Inflammatory macrophage treated with lipopolysaccharide for 4 hours (primary cell): ENCODE data around the gene PSMD1.
"Not testable (repeated sequence)": the region's sequence is repeated elsewhere in the genome, so short reads cannot be mapped to it uniquely, and the experiment has no call there.

Experiments
- DNase-seq: peaks from one replicate; pipeline ENCODE4 v3.0.0-alpha.2; 2020

Gene PSMD1

DNA sequence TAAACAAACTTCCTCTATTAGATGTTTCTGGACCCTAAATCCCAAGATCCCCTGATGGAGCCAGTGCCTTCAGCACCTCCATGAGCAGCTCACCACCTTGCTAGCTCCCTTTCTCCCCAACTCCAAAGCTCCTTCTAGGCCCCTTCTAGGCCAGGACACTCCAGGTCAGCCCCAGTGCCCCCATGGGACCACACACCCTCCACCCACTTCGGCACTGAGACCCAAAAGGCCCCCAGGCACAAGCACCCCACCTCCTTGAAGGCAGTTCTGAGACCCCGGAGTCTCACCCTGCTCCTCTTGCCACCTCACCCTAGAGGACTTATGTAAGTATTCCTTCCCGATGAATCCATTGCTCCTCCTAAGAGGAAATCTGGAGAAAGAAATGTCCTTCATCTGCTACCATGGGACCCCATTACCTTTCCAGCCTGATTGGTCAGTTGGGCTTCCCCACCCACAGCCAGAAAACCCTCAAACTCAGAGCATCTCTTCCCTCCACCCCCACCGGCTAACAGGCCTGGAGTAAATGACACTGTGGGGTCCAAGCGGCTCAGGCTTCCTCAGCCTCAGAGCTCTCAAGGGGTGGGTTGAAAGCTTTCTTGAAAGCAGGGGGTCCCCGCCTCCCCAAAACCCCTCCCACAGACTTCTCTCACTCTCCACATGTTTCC is 132.0 kb downstream of the PSMD1 start:
- DNase-seq, result no peak

DNA sequence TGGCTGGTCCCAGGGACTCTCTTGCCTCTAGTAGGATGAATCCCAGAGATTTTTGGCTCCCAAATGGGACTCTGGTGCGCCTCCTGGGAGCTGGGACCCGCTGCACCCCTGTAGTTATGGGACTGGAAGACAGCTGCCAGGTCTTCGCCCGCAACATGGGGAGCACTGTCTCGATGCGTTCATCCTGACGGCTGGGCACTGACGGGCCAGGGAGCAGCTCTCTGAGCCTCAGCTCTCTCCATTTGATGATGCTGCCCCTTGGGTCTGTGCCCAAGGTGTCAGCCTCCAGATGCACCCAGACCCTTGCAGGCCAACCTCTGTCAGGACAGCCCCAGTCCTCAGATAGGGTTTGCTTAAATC is 132.5 kb downstream of the PSMD1 start:
- DNase-seq, result no peak

- DNase-seq, result no peak
Measured at GRCh38 chr2:231189571-231190495, 133.2 kb downstream of the PSMD1 start.

- no peak for DNase-seq
Measured at GRCh38 chr2:231190531-231191197, 134.0 kb downstream of the PSMD1 start.

DNA sequence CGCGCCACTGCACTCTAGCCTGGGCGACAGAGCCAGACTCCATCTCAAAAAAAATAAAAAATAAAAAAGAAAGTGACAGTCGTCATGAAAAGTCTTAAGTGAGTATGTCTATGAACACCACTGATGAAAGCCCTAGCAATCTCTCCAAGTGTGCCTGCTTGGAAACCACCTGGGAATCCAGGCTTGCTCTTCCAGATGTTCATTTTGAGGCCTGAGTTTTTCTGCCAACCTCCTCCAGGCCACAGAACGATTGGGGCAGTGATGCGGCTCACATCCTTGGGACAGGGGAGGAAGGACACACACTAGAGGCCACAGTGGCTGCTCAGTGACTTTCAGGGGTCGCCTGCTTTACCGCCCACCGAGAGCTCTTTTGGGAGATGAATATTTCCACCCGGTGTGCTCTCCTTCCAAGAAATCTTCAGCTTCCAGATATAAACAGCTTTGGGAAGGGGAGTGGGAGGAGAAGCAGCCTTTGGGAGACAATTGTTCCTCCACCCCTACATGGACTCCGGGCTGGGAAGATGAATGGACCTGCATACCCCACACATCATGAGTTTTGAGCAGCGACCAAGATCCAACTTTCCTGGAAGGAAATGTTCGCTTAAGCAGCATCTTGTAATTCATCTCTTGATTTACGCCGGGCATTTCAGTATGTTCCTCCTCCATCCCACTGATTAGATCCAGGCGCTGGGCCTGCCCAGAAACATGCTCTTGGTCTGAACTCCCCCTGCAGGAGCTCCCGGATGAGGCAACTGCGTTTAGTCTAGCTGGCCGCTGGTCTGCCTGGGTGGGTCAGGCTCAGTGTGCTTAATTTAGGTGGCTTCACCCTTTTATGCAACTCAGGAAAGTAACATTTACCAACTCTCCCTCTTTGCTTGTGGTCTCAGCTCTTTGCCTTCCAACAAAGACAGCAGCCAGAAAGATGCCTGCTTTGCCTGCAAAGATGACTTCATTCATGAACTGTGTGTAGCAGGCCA is 135.5 kb downstream of the PSMD1 start:
- peak; percentile 15 for DNase-seq

DNA sequence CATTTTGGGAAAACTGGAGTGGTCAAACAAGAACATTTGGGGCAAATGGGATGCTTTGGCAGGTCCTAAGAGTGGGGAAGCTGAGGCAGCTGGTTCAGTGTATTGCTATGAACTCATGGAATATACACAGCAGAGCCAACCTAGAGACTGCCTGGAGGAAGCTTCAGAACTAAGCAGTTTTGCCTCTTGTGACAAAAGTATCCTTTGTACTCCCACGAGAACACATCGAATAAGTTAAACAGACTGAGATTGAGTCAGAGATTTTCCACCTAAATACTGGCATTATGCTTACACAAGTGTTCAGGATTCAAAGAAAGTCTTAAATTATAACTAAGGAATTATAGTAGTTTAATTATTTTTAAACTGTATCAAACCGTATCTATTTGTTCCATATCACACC is 136.5 kb downstream of the PSMD1 start:
- DNase-seq, result no peak

DNA sequence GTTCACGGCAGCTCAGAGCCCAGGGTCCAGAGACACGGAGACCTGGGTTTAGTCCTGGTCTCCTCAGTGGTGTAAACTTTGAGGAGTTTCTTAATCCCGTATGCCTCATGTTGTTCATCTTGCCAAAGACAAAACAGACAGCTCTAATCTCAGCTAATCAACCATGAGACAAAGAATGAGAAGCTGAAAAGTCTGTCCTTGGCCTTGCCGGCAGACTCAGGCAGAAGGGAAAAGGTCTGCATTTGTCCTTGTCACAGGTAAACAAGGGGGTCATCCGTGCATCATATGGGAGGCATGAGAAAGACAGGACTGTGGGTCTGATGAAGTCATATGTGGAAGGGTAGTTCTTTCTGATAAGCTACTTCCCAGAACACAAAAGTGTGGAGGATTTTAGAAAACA is 139.9 kb downstream of the PSMD1 start:
- DNase-seq, result no peak

DNA sequence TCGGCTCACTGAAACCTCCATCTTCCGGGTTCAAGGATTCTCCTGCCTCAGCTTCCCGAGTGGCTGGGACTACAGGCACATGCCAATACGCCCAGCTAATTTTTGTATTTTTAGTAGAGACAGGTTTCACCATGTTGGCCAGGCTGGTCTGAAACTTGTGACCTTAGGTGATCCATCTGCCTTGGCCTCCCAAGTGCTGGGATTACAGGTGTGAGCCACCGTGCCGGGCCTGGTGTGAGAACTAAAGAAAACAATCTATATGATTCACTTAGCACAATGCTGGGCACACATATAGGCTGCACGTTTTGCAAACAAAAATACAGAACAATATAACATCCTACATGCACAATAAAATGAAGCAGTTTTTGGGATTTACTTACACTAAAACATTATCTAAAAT is 140.5 kb downstream of the PSMD1 start:
- not testable (repeated sequence) for DNase-seq

DNA sequence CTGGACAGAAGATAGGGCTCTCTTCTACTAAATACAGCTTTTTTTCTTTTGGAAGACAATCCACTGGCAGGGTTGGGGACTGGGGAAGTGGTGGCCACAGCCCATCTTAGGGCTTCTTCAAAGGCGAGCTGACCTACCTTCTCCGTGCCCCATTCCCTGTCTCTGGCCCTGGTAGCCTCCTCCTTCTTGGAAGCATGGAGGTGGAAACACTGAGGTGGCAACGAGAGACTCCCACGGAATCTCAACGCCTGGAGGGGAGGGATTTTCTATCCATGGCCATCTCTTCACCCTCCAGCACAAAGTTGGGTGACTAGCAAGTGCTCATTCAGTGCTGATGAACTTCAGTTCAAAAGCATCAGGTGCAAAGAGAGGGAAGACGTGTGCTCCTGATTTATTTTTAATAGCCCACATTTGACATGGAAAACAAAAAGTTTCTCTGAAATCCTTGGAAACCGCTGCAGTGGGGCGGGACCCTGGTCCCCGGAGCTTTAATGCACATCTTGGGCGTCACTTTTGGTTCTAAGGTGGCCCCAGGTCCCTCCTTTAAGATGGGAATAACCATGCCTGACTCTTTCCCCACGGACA is 141.1 kb downstream of the PSMD1 start:
- no peak for DNase-seq

DNA sequence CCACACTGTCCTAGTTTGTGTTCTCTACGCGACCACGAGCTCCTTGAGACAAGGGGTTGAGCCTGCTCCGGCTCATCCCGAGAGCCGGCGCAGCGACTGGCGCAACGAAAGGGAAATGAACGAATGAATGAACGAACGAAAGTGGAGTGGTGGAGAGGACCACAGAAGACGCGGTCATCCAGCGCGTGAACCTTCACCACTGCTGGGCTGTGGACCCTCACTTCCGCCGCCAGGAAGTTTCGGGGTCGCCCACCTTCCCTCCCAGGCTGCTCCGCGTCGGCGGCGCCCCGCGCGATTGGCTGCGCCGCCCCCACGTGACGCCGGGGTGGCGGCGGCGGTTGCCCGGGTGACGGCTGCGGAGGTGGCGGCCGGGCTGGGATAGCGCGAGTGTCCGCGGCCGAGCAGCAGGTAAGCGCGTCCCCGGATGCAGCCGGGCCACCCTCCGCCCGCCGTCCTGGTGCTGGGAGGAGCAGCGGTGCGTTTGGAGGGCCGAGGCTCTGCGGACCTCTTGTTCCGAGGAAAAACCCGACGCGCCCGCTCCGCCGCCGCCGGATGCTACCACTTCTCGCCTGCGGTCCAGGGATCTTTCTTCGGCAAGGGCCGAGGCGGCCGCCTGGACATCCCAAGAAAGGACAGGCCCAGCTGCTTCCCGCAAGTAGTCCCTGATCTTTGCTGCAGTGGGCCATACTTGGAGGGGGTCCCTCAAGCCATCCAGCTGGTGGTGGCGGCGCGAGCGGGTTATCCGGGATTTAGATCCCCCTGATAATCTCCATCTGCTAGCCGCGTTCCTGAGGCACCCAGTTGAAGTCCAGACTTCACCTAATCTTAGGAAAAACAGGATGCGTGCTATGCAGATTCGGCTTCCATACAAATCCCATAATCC is 141.9 kb downstream of the PSMD1 start, which contains the start of gene ARMC9:
Gene ARMC9, plus strand, starts transcription at position 341 of the 883 bp plus-strand sequence. CDS start 7,608 bp downstream, outside the sequence.
- peak; percentile 77 for DNase-seq

DNA sequence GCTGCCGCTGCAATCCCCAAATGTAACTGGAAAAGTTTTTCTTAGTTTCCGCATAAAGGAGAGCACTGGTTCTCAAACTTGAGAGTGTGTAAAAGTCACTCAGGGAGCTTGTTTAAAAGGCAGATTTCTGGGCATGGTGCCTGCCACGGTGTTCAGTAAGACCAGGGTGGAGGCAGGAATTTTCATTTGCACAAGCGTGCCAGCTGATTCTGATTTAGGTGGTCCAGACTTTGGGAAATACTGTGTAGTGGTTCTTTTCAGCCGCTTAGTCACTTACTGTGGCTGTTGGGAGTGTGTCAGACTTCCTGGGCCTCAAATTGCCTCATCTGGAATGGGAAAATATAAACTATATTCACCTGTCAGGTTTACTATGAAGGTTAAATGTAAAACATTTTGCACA is 142.6 kb downstream of the PSMD1 start:
- DNase-seq, result no peak

GRCh38 chr2:231200805-231201474 is 144.3 kb downstream of the PSMD1 start:
- DNase-seq, result no peak

DNA sequence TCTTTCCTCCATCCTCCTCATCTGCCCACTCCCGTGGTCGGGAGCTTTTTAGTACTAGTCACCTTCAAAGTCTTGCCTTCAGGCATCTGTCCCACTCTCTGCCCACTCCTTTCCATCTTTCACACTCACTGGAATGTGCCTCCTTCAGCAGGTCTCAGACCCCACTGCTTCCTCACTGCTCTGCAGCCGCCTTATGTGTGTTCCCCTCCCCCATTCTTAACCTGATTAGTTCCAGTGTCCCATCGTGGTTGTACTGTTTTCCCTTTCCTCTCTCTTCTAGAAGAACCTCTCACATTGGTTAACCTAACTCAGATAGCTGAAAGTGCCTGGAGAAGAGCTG is 144.8 kb downstream of the PSMD1 start:
- no peak for DNase-seq

- DNase-seq, result no peak
Measured at GRCh38 chr2:231203087-231203486, 146.4 kb downstream of the PSMD1 start.

DNA sequence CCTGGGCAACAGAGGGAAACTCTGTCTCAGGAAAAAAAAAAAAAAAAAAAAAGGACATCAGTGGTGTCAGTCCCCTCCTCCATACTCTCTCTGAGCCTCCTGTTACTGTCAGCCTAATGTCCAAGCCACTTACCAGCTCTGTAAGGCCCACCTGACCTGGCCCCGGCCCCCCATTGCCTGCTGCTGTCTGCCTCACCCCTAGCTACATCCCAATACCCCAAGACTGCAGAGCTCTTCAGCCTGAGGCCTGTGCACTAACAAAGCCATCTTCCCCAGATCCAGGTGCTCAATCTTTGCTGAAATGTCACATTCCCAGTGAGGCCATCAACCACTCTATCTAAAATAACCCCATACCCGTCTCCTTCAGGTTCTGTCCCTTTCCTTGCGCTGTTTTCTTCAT is 147.5 kb downstream of the PSMD1 start:
- no peak for DNase-seq

DNA sequence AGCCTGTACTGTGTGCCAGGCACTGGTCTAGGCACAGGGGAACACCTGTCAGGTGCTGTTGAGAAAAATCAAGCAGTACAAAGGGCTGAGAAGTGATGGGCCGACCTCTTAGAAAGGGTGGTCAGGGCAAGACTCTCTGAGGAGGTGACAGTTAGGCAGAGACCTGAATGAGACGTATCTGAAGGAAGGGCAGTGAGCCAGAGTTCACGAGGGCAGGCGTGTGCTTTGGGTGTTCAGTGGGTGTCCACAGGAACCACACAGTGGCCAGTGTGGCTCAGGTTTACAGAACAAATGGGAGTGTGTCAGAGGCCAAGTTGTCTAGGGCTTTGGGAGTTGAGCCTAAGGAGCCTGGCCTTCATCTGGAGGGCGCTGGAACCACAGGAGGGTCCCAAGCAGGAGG is 147.9 kb downstream of the PSMD1 start:
- no peak for DNase-seq

- DNase-seq, result no peak
Measured at GRCh38 chr2:231207734-231208133, 151.1 kb downstream of the PSMD1 start.

- no peak for DNase-seq
Measured at GRCh38 chr2:231210782-231211181, 154.1 kb downstream of the PSMD1 start.

DNA sequence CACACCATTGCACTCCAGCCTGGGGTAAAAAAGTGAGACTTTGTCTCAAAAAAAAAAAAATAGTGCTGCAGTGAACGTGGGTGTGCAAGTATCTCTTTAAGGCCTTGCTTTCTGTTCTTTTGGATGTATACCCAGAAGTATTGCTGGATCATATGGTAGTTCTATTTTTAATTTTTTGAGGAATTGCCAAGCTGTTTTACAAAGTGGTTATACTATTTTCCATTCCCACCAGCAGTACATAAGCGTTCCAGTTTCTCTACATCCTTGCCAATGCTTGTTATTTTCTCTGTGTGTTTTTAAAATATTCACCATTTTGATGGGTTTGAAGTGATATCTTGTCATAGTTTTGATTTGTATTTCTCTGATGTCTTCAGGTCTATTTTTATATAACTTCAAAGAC is 154.8 kb downstream of the PSMD1 start:
- no peak for DNase-seq

DNA sequence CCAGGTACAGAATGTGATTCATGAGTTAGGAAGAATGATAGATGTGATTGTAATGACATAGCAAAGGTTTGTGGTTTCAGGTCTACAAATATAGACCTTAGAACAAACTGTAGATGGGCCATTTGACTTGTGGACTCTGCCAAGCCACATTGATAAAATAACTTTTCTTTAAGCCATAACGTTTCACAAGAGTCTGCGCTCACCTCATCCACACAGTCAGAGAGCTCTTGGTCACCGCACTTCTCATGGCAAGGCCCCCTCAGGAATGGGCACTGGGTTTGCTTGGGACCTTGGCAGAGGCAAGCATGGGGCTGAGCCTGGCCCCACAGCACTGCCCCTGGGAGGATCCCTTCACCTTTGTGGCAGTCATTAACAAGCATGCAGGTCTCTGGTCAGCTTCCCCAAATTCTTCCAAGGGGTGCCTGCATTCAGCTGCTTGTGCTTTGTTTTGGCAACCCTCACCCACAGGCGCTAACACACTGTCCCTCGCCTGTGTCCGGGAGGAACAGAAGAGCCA is 155.7 kb downstream of the PSMD1 start:
- DNase-seq, result no peak
